Activated CD4-positive, alpha-beta T cell treated with anti-CD3 and anti-CD28 coated beads, Interleukin-2, amount 50 U/mL, for 48 hours (primary cell): Measurements from ENCODE around the gene LYRM7.
"Not testable (repeated sequence)": the region's sequence is repeated elsewhere in the genome, so short reads cannot be mapped to it uniquely, and the experiment has no call there.

Source experiments
- DNase-seq, 2 experiments: peaks; one replicate each; pipeline ENCODE4 v3.0.0-alpha.2; 2020

Gene LYRM7

DNA sequence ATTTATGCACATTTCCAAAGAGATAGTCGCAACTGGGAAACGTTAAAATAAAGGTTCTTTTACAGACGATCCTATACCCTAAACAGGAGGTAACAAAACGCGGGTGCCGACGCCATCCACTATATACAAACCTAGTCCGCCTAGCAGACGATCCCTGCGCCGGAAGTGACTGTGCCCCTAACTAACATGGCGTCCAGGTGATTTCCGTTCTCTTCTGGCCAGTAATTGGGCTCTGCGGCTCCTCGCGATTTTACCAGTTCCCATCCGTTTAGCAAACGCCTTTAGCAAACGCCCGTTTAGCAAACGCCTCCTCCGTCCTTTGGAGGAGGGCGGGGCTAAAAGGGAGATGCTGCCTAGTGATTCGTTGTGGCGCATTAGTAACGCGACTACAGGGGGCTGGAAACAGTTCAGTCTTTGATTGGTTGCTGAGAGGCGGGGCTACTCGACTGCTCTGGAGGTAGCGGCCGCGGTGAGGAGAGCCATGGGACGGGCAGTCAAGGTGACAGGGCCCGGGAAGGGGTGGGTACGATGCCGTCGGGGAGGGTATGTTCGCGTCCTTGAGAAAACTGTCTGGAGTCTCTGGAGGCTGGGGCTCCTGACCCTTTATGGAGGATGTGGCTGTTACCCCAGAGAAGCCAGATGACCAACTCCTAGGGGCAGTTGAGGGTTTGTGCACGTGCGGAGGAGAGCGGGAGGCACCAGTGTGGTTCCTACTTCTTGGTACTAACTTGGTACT, at the start of gene LYRM7:
Gene LYRM7, plus strand, starts transcription at position 405 of the 736 bp plus-strand sequence. Its CDS starts 77 bp downstream, at position 482.
- peak; percentile 91 to 95 for DNase-seq

DNA sequence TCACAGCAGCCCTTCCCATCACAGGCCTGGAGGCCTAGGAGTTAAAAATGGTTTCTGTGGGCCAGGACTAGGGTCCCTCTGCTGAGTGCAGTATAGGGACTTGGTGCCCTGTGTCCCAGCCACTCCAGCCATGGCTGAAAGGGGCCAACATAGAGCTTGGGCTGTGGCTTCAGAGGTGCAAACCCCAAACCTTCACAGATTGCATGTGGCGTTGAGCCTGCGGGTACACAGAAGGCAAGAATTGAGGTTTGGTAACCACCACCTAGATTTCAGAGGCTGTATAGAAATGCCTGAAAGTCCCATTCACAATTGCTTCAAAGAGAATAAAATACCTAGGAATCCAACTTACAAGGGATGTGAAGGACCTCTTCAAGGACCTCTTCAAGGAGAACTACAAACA, 43.5 kb upstream of the LYRM7 start:
- DNase-seq, result not testable (repeated sequence)

DNA sequence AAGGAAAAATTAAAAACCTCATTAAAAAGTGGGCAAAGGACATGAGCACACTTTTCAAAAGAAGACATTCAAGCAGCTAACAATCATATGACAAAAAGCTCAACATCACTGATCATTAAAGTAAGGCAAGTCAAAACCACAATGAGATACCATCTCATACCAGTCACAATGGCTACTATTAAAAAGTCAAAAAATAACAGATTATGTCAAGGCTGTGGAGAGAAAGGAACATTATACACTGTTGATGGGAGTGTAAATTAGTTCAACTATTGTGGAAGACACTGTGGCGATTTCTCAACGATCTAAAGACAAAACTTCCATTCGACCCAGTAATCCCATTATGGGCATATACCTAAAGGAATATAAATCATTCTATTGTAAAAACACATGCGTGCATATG, 41.4 kb upstream of the LYRM7 start:
- DNase-seq, result no peak

DNA sequence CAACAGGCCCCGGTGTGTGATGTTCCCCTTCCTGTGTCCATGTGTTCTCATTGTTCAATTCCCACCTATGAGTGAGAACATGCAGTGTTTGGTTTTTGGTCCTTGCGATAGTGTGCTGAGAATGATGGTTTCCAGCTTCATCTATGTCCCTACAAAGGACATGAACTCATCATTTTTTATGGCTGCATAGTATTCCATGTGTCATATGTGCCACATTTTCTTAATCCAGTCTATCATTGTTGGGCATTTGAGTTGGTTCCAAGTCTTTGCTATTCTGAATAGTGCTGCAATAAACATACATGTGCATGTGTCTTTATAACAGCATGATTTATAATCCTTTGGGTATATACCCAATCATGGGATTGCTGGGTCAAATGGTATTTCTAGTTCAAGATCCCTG, 37.7 kb upstream of the LYRM7 start:
- not testable (repeated sequence) for DNase-seq

DNA sequence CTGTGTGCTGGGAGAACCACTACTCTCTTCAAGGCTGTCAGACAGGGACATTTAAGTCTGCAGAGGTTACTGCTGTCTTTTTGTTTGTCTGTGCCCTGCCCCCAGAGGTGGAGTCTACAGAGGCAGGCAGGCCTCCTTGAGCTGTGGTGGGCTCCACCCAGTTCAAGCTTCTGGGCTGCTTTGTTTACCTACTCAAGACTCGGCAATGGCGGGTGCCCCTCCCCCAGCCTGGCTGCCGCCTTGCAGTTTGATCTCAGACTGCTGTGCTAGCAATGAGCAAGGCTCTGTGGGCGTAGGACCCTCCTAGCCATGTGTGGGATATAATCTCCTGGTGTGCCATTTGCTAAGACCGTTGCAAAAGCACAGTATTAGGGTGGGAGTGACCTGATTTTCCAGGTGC, 32.3 kb upstream of the LYRM7 start:
- not testable (repeated sequence) for DNase-seq

DNA sequence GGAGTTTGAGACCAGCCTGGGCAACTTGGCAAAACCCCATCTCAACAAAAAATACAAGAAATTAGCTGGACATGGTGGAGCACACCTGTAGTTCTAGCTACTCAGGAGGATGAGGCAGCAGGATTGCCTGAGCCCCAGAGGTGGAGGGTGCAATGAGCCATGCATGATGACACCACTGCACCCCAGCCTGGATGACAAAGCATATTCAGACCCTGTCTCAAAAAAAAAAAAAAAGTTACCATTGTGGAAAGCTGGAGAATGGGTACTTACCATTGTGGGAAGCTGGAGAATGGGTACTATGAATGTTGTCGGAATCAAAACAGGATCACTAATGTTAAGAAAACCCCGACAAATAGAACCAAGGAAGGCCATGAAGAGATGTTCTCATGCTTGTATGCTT, 31.4 kb upstream of the LYRM7 start:
- no peak for DNase-seq

DNA sequence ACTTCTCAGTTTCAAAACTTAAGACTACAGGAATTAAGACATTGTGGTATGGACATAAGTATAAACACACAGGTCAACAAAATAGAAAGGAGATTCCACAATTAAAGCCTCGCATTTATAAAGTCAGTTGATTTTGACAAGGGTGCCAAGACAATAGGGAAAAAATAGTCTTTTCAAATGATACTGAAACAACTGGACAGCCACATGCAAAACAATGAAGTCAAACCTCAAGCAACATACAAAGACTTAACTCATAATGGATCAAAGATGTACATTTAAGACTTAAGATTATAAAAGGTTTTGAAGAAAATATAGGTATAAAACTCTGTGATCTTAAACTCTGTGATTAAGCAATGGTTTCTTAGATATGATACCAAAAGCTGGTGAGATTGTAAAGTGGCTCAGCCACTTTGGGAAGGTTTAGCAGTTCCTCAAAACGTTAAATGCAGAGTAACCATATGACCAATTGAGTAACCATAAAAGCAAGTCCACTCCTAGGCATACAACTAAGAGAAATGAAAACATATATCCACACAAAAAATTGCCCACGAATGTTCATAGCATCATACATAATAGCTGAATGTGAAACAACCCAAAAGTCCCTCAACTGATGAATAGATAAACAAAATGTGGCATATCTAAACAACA, 27.6 kb upstream of the LYRM7 start:
- no peak for DNase-seq

DNA sequence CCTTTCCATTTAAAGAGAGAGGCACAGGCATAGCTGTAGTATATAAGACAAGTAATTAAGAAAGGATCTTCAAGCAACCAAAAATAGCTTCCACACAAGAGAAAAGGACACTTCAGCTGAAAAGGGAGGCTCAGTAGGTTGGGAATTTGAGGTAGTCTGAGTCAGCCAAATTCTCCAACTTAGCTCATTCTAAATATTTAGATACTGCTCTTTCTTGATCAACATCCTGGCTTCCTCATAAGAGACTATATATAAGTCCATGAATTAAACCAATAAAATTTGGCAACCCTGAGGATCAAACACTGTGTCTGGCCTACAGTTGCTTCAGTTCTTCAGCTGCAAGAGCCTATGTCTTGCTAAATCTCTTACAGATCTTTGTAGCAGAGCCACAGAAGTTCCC, 23.5 kb upstream of the LYRM7 start:
- DNase-seq, result no peak

DNA sequence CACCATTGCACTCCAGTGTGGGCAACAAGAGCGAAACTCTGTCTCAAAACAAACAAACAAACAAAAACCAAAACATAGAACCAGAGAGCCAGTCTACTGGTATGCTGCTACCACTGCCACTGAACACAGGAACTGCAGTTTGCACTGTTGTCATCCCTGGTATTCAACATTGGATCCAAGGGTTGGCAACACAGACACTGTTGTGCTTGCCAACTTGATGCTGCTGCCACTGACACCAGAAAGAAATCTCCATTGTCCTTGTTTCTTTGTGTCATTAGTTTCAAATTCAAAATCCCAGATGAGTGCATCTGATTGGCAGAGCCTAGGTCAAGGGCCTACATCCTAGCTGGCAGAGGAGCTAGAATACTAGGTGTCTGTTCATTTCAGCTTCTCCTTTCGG, 21.9 kb upstream of the LYRM7 start:
- DNase-seq, result no peak

DNA sequence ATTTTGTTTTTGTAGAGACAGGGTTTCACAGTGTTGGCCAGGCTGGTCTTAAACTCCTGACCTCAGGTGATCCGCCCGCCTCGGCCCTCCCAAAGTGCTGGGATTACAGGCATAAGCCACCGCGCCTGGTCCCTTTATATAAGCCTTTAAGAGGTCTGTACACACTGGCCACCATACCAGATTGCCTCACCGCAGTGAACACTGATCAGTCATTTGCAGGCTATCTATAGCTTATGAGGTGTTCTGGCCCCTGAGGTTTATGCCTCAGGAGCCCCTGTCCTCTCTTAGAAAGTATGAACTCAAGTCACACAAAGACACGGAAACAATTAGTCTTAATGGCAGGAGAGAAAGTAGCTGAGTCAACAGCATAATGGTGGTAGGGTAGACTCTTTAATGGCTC, 20.3 kb upstream of the LYRM7 start:
- no peak for DNase-seq

DNA sequence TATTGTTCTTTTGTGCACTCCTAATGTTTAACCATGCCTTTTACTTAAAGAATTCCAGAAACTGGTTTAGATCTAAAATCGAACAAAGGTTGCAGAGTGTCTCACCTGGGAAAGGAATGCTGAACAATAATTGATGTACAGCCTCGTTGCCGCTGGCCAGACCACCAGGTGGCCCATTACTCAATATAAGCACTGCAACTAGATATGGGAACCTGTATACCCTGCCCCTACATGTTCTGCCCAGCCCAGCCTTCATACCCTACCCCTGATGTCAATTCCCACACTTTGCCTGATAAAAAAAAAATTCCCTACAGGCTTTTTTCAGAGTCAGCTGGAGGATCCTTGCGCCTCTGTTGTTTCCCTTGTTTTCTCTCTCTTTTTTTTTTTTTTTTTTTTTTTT, 19.5 kb upstream of the LYRM7 start:
- no peak for DNase-seq

DNA sequence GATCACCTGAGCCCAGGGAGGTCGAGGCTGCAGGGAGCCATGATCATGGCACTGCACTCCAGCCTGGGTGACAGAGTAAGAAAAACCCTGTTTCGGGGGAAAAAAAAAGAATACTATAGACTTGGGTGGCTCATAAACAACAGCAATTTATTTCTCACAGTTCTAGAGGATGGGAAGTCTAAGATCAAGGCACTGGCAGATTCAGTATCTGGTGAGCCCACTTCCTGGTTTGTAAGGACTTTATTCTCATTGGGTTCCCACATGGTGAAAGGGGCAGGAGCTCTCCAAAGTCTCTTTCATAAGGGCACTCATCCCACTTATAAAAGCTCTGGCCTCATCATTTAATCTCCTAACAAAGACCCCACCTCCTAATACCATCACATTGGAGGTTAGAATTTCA, 14.4 kb upstream of the LYRM7 start:
- no peak for DNase-seq

DNA sequence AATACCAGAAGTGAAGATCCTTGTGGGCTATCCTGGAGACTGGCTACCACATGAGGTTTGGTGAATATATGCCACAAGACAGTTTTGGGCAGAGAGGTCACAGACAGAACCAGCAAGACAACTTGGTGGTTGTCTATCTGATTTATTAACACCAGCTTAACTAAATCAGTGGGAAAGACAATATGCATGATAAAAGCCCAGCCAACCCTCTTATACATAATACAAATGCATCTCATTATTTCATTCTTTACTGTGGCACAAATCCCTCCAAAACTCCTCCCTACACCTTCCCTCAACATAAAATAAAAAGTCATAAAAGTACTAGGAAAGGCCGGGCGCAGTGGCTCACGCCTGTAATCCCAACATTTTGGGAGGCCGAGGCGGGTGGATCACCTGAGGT, 13.8 kb upstream of the LYRM7 start:
- DNase-seq, result no peak

DNA sequence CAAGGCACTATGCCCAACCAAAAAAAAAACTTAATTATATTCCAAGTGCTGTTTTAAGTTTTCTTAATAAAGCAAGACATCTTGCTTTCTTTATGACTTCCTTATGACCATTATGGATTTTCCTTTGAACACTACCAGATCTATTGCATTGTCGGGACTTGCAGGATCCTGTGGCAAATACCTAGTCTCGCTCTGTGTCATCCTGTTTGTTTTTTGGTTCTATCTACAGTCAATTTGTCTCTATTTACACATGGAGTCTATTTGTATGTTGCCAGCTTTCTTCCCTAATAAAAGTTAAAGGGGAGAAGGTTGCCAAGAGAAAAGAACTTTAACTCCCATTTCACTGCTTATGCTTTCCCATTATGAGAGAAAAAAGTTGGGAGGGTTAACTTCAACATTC, 10.6 kb upstream of the LYRM7 start:
- no peak for DNase-seq

DNA sequence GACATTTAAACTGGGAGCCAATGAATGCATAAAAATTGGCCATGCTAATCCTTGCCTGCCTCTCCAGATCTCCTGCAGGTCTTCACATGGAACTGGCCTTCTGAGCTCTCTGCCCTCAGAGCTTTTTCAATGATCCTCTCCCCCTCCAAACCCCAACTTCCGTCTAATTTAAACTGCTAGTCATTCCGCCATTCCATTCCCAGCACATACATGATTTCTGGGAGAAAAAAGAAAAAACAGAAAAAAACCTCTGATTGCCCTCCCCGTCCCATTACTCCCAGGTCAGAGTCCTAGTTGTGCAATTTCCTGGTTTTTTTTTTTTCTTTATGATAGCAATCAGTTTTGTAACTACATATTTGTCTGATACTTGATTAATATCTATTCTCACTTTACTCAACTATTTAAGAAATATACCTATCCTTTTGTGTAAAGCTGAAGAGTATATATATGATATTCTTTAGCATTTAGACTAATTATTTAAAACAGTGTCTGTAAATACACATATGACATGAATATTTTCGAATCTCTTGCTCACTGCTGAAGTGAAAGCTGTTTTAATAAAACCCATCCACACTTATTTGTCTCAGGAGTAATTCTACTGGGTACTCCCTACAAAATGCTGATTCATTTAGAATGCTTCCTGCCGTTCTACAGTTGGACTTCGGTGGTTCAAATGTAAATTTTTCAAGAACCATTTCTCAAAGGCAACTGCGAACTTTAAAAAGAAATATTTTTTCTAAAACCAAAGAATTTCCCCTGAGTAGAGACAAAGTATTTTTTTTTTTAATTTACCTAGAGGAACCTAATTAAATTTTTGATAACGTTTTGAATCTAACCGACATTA, 7.2 kb upstream of the LYRM7 start:
- no peak for DNase-seq

DNA sequence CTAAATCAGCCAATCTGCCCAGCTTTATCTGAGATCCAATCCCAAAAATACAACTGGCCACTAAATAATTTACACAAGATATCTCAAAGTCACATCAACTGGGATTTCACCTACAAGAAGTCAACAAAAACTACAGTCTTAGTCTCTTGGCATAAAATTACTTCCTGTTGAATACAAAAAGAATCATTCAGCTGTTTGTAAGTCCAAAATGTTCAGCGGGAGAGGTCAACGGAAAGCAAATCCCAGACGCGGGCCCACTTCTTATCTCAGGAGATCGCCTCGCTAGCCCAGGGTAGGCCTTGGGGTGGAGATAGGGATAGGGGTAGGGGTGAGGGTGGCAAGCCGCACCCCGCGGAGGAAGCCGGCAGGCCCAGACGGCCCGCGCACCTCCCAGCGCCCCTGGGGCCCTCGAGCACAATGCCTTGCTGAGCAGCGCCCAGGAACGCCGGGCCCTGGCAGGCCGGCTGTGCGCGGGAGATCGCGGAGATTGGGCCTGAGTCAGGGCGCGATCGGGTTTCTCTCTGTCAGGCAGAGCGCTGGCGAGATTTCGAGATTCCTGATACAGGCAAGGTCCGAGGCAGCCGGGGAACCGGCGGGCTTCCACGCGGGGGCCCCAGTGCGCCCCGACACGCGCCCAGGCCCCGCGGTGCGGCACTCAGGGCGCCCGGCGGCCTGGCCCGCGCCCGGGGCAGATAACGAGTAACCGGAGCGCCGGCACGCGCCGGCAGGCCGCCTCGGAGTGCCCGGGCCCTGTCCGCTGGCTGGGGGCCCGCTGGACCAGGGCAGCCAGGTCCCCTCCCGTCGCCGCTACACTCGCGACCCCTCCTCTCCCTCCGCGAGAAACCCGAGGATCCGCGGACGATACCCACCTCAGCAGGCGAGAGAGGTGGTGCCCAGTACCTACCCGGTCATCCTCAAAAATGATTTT, 6.3 kb upstream of the LYRM7 start:
- peak; percentile 62 to 70 for DNase-seq

DNA sequence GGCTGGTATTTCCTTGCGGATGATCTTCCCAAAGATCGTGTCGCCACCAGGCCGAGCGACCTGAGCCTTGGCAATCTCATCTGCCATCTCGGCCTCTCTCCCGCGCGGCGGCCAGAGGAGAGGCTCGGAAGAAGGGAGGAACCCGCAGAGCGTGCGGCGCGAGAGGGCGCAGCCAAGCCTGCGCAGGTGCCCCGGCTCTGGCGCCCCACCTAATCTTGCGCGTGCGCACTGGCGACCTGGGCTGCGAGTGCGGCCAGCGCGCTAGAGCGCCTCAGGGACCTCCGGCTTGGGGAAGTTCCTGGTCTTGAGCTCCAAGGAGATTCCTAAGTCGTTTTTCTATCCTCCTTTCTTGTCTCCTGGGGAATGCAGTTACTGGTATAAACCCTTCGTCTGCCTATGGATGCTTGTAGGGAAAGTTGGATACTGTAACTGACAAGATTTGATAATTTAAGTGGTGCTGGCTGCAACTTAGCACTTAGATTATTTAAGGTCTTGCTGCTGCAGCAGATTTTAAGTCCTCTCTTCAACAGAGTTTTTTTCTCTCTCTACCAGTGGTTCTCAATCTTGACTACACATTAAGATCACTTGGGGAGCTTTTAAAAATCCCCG, 5.5 kb upstream of the LYRM7 start, which contains the start of gene HINT1:
Gene HINT1, minus strand, starts transcription at position 138 of the 609 bp plus-strand sequence. Its CDS starts 51 bp downstream, at position 87.
- peak; percentile 91 to 93 for DNase-seq

DNA sequence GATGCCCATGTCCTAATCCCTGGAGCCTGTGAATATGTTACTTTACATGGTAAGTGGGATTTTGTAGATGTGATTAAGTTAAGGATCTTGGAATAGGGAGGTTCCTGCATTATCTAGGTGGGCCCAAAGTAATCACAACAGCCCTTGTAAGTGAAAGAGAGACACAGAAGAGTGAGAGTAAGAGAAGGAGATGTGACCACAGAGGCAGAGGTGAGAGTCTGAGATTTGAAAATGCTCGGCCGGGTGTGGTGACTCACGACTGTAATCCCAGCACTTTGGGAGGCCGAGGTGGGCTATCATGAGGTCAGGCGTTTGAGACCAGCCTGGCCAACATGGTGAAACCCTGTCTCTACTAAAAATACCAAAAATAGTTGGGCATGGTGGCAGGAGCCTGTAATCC, 3.1 kb upstream of the LYRM7 start:
- DNase-seq, result no peak

DNA sequence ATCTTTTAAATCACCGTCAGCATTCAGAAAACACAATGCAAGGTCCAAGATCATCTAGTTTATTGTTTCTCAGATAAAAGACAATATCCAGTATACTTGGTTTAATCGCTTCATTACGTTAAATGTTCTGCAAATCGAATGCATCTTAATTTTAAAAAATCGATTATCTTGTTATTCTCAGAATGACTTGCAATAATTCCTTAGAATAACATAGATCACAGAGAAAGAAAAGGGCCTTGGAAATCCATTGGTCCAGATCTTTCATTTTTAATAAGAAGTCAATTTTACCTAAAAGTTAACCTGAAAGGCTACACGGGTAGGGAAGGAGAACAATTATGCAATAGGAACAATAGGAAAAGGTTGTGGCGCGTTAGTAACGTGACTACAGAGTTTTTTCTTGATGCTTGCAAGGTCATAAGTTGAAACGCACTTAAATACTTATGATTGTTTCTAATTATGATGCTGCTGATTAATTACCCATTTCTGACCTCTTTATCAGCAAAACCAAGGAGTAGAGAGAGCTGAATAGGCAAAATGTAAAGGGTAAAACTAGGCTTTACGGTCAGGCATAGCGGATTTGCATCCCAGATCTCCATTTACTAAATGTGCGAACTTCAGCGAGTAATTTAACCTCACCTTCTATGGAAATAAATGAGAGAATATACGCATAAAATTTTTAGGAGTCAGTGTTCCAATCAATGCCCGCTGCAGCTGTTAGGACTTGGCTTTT, 769 bp upstream of the LYRM7 start:
- no peak for DNase-seq

DNA sequence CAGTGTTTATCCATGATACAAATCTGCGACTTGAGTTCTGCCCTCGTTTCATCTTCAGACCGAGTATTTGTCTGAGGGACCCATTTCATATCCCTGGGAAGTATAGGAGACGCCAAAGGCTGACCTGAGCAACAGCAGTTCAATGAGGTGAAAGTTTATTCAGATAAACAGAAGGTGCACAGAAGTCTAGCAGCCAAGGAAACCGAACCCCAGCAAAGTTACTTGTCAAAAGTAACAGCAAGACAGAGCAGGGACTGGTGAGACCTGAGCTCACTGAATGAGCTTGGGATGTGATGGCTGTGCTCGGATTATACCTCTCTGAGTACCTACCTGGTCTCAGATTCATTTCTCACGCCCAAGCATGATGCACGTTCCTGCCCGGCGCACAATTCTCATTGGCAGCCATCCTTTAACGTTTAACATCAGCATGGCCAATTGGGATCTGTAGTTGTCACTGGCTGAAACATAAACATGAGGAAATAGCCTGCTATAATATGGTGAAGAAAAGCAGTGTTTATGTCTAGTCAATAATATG, 599 bp downstream of the LYRM7 start:
- DNase-seq, result peak; percentile 22 to 38

DNA sequence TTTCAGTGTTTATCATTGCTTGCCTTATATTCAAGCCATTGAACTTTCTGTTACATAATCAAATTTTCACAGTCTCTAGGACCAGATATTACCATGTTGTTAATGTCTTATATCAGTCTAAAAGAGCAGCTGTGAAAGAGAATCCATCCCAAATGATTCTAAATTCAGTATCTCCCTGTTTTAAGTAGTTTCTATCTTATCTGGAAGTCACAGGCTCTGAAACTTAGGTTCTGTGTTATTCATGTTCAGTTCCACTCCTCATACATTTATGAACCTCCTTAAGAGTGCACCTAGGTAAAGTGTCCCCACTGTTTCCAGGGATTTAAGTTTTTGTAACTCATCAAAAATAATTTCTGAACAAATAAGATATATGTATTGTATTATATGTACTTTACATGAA, 9.7 kb downstream of the LYRM7 start:
- no peak for DNase-seq
